A673 (cell line): Measurements from ENCODE around the gene SLC2A1.

Experiments
- CTCF ChIP-seq: fragments of 300-800, 200-600 bp; sonication (generic); conservative IDR thresholded peaks from 2 replicates; pipeline ENCODE4 v1.5.1; 2017; ENCODE audit warnings: low read depth, mild to moderate bottlenecking, antibody characterized with exemption, low read length, moderate library complexity, mixed read lengths
- EZH2 ChIP-seq: fragments of 200-600 bp; sonication (generic); IDR thresholded peaks from 2 replicates; pipeline ENCODE4 v1.6.1; 2017; ENCODE audit warnings: borderline replicate concordance, low read depth, mild to moderate bottlenecking, mixed read lengths, antibody characterized with exemption, low read length; ENCODE audit not compliant: poor library complexity, severe bottlenecking

DNA sequence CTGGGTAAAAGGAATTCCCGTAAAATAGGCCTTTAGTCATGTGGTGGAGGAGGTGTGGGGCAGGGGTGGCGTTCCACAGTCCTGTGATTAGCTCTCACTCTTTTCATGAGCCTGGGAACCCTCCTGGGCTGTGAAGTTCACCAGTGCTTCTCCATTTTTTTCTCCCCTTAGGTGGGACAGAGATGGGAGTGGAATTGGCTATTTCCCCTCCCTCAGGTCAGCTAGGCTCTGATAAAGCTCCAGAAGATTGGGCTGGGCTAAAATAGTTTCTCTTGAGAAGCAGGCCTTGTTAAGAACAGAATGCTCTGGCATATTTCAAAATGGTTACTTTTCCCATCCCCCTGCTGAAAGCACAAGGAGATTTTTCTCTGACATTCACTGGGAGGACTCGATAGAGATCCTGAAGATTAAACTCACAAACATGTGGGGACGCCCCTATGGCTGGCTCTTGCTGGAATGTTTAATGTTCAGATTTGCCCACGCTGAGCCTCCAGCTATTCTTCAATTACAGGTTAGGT lies 33.4 kb upstream of the SLC2A1 start:
- TF ChIP-seq CTCF (no peak), EZH2 (no peak)
